Measurements from ENCODE around the gene MTHFR. TPM values are rescaled to one million over a fixed set of nuclear protein-coding genes. Genes with fewer than 3 reads are reported as not detected.

The MTHFR gene
- total RNA-seq, 1 experiment from 2014 or later, result 18.2 TPM

DNA sequence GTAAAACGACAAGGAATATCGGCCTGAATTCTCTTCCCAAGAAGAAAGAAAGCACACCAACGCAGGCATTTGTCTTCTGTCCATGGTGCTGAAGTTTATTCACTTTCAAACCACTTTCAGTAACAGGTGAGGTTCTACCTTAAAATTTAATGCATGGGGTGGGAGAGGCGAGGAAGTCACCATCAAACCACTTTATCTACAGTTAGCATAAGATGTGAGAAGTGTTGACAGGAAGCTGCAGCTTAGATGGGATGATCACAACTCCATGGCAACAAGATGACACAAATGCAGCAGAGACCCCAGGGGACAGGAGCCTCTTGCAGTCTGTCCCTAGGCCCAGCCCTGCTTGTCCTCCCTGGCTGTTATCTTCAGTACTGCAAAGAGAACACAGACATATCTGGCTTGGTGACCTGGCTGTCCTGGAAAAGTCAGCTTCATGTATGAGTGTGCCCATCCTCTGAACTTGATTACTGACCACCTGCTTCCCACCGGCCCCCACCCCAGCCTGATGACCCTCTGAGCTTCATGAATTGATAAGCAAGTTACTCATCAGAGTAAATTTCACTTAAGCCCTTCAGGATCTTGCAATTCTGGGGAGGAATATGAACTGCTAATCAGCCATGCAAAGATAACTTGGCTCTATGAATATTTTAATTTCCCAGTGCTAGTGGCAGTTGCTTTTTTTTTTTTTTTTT is 40.0 kb upstream of the MTHFR start:
- no peak overlapping the region for H4K5ac ChIP-seq (ENCODE audit: insufficient read length, low read depth, low read length)
- no peaks in the 10 kb centered on the region; a peak in 1 of 5 replicates for H3K9me3 Mint-ChIP-seq
- no peaks in the 10 kb centered on the region for H3K4me1 Mint-ChIP-seq
- H3K4me2 ChIP-seq (ENCODE audit: insufficient read depth, insufficient read length, low read length), result no peak overlapping the region
- H3K14ac ChIP-seq (ENCODE audit: insufficient read depth, low read length), result no peak overlapping the region
- H3K79me2 ChIP-seq (ENCODE audit: insufficient read depth, low read length), result no peaks in the 10 kb centered on the region
- H3K36me3 Mint-ChIP-seq (ENCODE audit: insufficient read depth in 1 of 3, low read depth in 3 of 3), result peaks cover 11 to 56% (median 42%) of the 10 kb centered on the region in 3 experiments; a peak in 6 of 7 replicates
- peaks cover 5% of the 10 kb centered on the region; the same call in 1 of the 2 replicates for H3K27me3 Mint-ChIP-seq (ENCODE audit: low read depth)
- no peak overlapping the region for H4K8ac ChIP-seq (replicated peaks; ENCODE audit: insufficient read length, low read depth, low read length)
- no peak overlapping the region for H2BK120ac ChIP-seq (ENCODE audit: low read depth, low read length, poor library complexity, severe bottlenecking)
- no peak overlapping the region for H3K23ac ChIP-seq (ENCODE audit: insufficient read length, low read depth, low read length)
- TF ChIP-seq, protein P1, sequence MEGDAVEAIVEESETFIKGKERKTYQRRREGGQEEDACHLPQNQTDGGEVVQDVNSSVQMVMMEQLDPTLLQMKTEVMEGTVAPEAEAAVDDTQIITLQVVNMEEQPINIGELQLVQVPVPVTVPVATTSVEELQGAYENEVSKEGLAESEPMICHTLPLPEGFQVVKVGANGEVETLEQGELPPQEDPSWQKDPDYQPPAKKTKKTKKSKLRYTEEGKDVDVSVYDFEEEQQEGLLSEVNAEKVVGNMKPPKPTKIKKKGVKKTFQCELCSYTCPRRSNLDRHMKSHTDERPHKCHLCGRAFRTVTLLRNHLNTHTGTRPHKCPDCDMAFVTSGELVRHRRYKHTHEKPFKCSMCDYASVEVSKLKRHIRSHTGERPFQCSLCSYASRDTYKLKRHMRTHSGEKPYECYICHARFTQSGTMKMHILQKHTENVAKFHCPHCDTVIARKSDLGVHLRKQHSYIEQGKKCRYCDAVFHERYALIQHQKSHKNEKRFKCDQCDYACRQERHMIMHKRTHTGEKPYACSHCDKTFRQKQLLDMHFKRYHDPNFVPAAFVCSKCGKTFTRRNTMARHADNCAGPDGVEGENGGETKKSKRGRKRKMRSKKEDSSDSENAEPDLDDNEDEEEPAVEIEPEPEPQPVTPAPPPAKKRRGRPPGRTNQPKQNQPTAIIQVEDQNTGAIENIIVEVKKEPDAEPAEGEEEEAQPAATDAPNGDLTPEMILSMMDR (conservative IDR thresholded peaks at IDR 0.05), result no peak
- H4K91ac ChIP-seq (ENCODE audit: insufficient read length, low read depth, low read length), result no peak overlapping the region
- no peak overlapping the region for H3K27ac Mint-ChIP-seq
- H3T11ph ChIP-seq (ENCODE audit: low read length), result no peak overlapping the region
- no peaks in the 10 kb centered on the region for H3K9me3 ChIP-seq (ENCODE audit: control insufficient read depth, low read depth, low read length)
- no peak overlapping the region for H2AK5ac ChIP-seq (ENCODE audit: insufficient read length, low read length)
- no peaks in the 10 kb centered on the region for H4K20me1 ChIP-seq (ENCODE audit: control insufficient read depth, insufficient read depth, insufficient read length)
- H3K27ac ChIP-seq (ENCODE audit: insufficient read length, low read depth, low read length), result no peak overlapping the region
- H3K79me1 ChIP-seq (ENCODE audit: insufficient read depth, low read depth, low read length, poor library complexity, severe bottlenecking), result no peaks in the 10 kb centered on the region
- H2AFZ ChIP-seq (ENCODE audit: low read length), result no peak overlapping the region
- H3K4ac ChIP-seq (ENCODE audit: low read depth, low read length), result no peak overlapping the region
- H2BK15ac ChIP-seq (ENCODE audit: low read depth, low read length), result no peak overlapping the region
- H3K9ac ChIP-seq (ENCODE audit: extremely low read depth, insufficient read length, low read length), result no peak overlapping the region
- no peaks in the 10 kb centered on the region for H3K4me1 ChIP-seq (ENCODE audit: insufficient read depth, low read length)
- no peak overlapping the region for H2BK20ac ChIP-seq (ENCODE audit: low read depth, low read length, poor library complexity, severe bottlenecking)
- no peak overlapping the region for H3K56ac ChIP-seq (ENCODE audit: insufficient read length, low read depth, low read length)
- no peak for DNase-seq
- no peaks in the 10 kb centered on the region for H3K23me2 ChIP-seq (ENCODE audit: insufficient read length, low read depth, low read length, poor library complexity, severe bottlenecking)
- H3K27me3 ChIP-seq (ENCODE audit: insufficient read depth, low read length), result no peaks in the 10 kb centered on the region
- WGBS (ENCODE audit: extremely low coverage, insufficient read length, low lambda C conversion rate), result no CpG with 5 or more reads among the region's 5 CpGs
- H2BK5ac ChIP-seq (ENCODE audit: insufficient read length, low read length), result no peak overlapping the region
- H3K4me3 Mint-ChIP-seq, result no peak overlapping the region
- H2BK12ac ChIP-seq (ENCODE audit: insufficient read length, low read depth, low read length), result no peak overlapping the region
- no peak overlapping the region for H3K18ac ChIP-seq (ENCODE audit: insufficient read length, low read depth, low read length)
